ENCODE measurements around the gene ROBO1.

The ROBO1 gene

GRCh38 chr3:79297245-79297960, 470.4 kb downstream of the ROBO1 start:
- peak; percentile 31 for DNase-seq

GRCh38 chr3:79286882-79287281, 480.9 kb downstream of the ROBO1 start:
- DNase-seq = no peak

- DNase-seq = no peak
These were observed 481.9 kb downstream of the ROBO1 start for GRCh38 chr3:79285871-79286270.

GRCh38 chr3:79285380-79285779, 482.4 kb downstream of the ROBO1 start:
- no peak for DNase-seq

- no peak for DNase-seq
These were observed 483.0 kb downstream of the ROBO1 start for GRCh38 chr3:79284781-79285180.

GRCh38 chr3:79278681-79279080, 489.1 kb downstream of the ROBO1 start:
- no peak for DNase-seq

- no peak for DNase-seq
These were observed 499.4 kb downstream of the ROBO1 start for GRCh38 chr3:79268422-79268821.

GRCh38 chr3:79264892-79265291, 502.9 kb downstream of the ROBO1 start:
- no peak for DNase-seq

GRCh38 chr3:79263423-79263822, 504.4 kb downstream of the ROBO1 start:
- DNase-seq = no peak

- no peak for DNase-seq
These were observed 509.3 kb downstream of the ROBO1 start for GRCh38 chr3:79258479-79258878.

GRCh38 chr3:79257791-79258190, 510.0 kb downstream of the ROBO1 start:
- DNase-seq = no peak

GRCh38 chr3:79255702-79256101, 512.1 kb downstream of the ROBO1 start:
- no peak for DNase-seq

- no peak for DNase-seq
These were observed 512.5 kb downstream of the ROBO1 start for GRCh38 chr3:79255292-79255691.

- no peak for DNase-seq
These were observed 514.1 kb downstream of the ROBO1 start for GRCh38 chr3:79253704-79254103.

- no peak for DNase-seq
These were observed 514.5 kb downstream of the ROBO1 start for GRCh38 chr3:79253271-79253670.

GRCh38 chr3:79250746-79251145, 517.1 kb downstream of the ROBO1 start:
- DNase-seq = no peak

GRCh38 chr3:79249701-79250100, 518.1 kb downstream of the ROBO1 start:
- DNase-seq = no peak

GRCh38 chr3:79247725-79248043, 520.1 kb downstream of the ROBO1 start:
- no peak for DNase-seq

- DNase-seq = no peak
These were observed 520.7 kb downstream of the ROBO1 start for GRCh38 chr3:79246875-79247724.

GRCh38 chr3:79245284-79246138, 522.3 kb downstream of the ROBO1 start:
- no peak for DNase-seq

GRCh38 chr3:79236496-79236895, 531.3 kb downstream of the ROBO1 start:
- no peak for DNase-seq

GRCh38 chr3:79233431-79234060, 534.3 kb downstream of the ROBO1 start:
- no peak for DNase-seq

GRCh38 chr3:79230266-79230665, 537.5 kb downstream of the ROBO1 start:
- no peak for DNase-seq
